ENCODE results near the gene AVPR1B.

Gene AVPR1B

GRCh38 chr1:206079135-206079534, 38.1 kb downstream of the AVPR1B start:
- H3K4me3 ChIP-seq (replicated peaks; ENCODE audit: low read depth, low read length), result no peak overlapping the region
- no peak for DNase-seq (ENCODE audit: extremely low read depth, insufficient read length)
- H3K27me3 ChIP-seq (replicated peaks; ENCODE audit: control insufficient read depth, insufficient read depth, low read length), result no peaks in the 10 kb centered on the region
- TF ChIP-seq CTCF (IDR thresholded peaks at IDR 0.05; ENCODE audit: insufficient read depth, low read length, poor library complexity, severe bottlenecking), result no peak
- no peaks in the 10 kb centered on the region for H3K36me3 ChIP-seq (ENCODE audit: control insufficient read depth, insufficient read depth, low read length)

GRCh38 chr1:206075786-206076755, 41.1 kb downstream of the AVPR1B start:
- Histone ChIP-seq H3K27me3 (replicated peaks; ENCODE audit: control insufficient read depth, insufficient read depth, low read length) (no peaks in the 10 kb centered on the region), H3K4me3 (replicated peaks; ENCODE audit: low read depth, low read length) (no peak overlapping the region), H3K36me3 (ENCODE audit: control insufficient read depth, insufficient read depth, low read length) (no peaks in the 10 kb centered on the region)
- no peak for TF ChIP-seq CTCF (IDR thresholded peaks at IDR 0.05; ENCODE audit: insufficient read depth, low read length, poor library complexity, severe bottlenecking)
- no peak for DNase-seq (ENCODE audit: extremely low read depth, insufficient read length)

- no peak for DNase-seq (ENCODE audit: extremely low read depth, insufficient read length)
- no peaks in the 10 kb centered on the region for H3K36me3 ChIP-seq (ENCODE audit: control insufficient read depth, insufficient read depth, low read length)
These were observed 42.3 kb downstream of the AVPR1B start for GRCh38 chr1:206074839-206075238.

GRCh38 chr1:206070627-206071304, 46.4 kb downstream of the AVPR1B start:
- Histone ChIP-seq H3K36me3 (ENCODE audit: control insufficient read depth, insufficient read depth, low read length) (peaks cover 3% of the 10 kb centered on the region), H3K4me3 (replicated peaks; ENCODE audit: low read depth, low read length) (no peak overlapping the region), H3K27me3 (replicated peaks; ENCODE audit: control insufficient read depth, insufficient read depth, low read length) (no peaks in the 10 kb centered on the region)
- DNase-seq (ENCODE audit: extremely low read depth, insufficient read length), result no peak
- TF ChIP-seq CTCF (IDR thresholded peaks at IDR 0.05; ENCODE audit: insufficient read depth, low read length, poor library complexity, severe bottlenecking), result no peak

More at GRCh38 chr1:206074839-206075238, 42.3 kb downstream of the AVPR1B start:
- no peak for TF ChIP-seq CTCF (IDR thresholded peaks at IDR 0.05; ENCODE audit: insufficient read depth, low read length, poor library complexity, severe bottlenecking)
- no peak overlapping the region for H3K4me3 ChIP-seq (replicated peaks; ENCODE audit: low read depth, low read length)
- H3K27me3 ChIP-seq (replicated peaks; ENCODE audit: control insufficient read depth, insufficient read depth, low read length), result no peaks in the 10 kb centered on the region

GRCh38 chr1:206068314-206068713, 48.9 kb downstream of the AVPR1B start:
- no peak for DNase-seq (ENCODE audit: extremely low read depth, insufficient read length)
- Histone ChIP-seq H3K36me3 (ENCODE audit: control insufficient read depth, insufficient read depth, low read length) (peaks cover 3% of the 10 kb centered on the region), H3K4me3 (replicated peaks; ENCODE audit: low read depth, low read length) (no peak overlapping the region), H3K27me3 (replicated peaks; ENCODE audit: control insufficient read depth, insufficient read depth, low read length) (no peaks in the 10 kb centered on the region)
- no peak for TF ChIP-seq CTCF (IDR thresholded peaks at IDR 0.05; ENCODE audit: insufficient read depth, low read length, poor library complexity, severe bottlenecking)
